ENCODE data around the gene TMPRSS9. TPM values are rescaled to one million over a fixed set of nuclear protein-coding genes. Genes with fewer than 3 reads are reported as not detected.

The TMPRSS9 gene
- total and polyA plus RNA-seq, 4 experiments from 2014 or later: not detected

DNA sequence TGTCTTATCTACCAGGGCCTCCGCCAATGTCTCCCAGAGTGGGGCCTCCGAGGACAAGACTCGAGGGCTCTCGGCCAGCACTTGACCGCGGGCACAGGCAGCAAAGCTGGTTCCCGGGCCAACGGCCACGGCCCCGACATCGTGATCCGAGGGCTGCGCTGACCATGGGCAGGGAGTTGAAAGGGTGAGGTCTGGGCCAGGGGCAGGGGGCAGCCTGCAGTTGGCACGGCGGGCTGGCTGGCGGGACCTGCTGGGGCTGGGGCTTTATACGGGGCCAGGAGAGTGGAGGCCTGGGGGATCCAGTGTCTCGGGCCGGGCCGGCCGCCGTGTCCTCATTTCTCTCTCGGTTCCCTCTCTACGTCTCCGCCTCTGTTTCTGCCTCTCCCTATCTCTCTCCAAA, 42.3 kb upstream of the TMPRSS9 start:
- no peaks in the 10 kb centered on the region for H3K36me3 ChIP-seq (ENCODE audit: insufficient read depth, low read length)
- no peak overlapping the region for H3K27ac ChIP-seq (ENCODE audit: low read depth, low read length)
- Mint-ChIP-seq H3K4me1 (peaks cover 0 to 2% (median 0%) of the 10 kb centered on the region in 4 donors), H3K4me3 (no peak overlapping the region), H3K9me3 (peaks cover 0 to 25% (median 15%) of the 10 kb centered on the region in 8 donors), H3K27me3 (peaks cover 11 to 16% of the 10 kb centered on the region in 2 donors), H3K27ac (no peak overlapping the region), H3K36me3 (peaks cover 4% of the 10 kb centered on the region in 2 donors)
- ChIA-PET CTCF (ENCODE audit: partially characterized antibody) (interaction anchor here (3.2 kb wide), 1 partner anchor 44 kb away, joined by 8 read pairs; no protein-coding TSS in a partner anchor), POLR2A (ENCODE audit: partially characterized antibody) (no interaction called here)
- no peak overlapping the region for H3K4me3 ChIP-seq (ENCODE audit: low read length in 2 of 2)
- H3K27me3 ChIP-seq (ENCODE audit: insufficient read depth, low read length): peaks cover 4% of the 10 kb centered on the region
- H3K9me3 ChIP-seq (ENCODE audit: control insufficient read depth in 1 of 2, low read length in 2 of 2): no peaks in the 10 kb centered on the region
- intact Hi-C loops (cut with micrococcal nuclease): no loop called here
- H3K4me1 ChIP-seq (ENCODE audit: insufficient read depth, low read length): no peaks in the 10 kb centered on the region
- no peak for DNase-seq

DNA sequence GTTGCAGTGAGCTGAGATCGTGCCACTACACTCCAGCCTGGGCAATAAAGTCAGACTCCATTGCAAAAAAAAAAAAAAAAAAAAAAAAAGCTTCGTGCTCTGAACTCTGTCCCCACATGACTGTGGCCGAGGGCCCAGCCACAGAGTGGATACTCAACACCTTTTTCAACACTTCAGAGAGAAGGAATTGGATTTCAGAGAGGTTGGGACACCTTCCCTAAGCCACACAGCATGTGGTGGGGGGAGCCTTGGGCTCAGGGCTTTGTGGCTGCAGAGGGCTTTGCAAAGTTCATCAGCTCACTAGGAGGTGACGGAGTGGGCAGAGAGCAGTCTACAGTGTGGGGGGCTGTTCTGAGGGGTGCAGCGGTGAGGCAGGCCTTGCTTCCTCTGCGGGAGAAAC, 41.1 kb upstream of the TMPRSS9 start:
- intact Hi-C loops (cut with micrococcal nuclease): no loop called here
- POLR2A ChIA-PET (ENCODE audit: partially characterized antibody): interaction anchor here (0.6 kb wide), 1 partner anchor 18 kb away, joined by 3 read pairs; no protein-coding TSS in a partner anchor
- Histone ChIP-seq H3K4me1 (ENCODE audit: insufficient read depth, low read length) (no peaks in the 10 kb centered on the region), H3K4me3 (ENCODE audit: low read length in 2 of 2) (no peak overlapping the region), H3K9me3 (ENCODE audit: control insufficient read depth in 1 of 2, low read length in 2 of 2) (no peaks in the 10 kb centered on the region), H3K36me3 (ENCODE audit: insufficient read depth, low read length) (no peaks in the 10 kb centered on the region), H3K27ac (ENCODE audit: low read depth, low read length) (no peak overlapping the region), H3K27me3 (ENCODE audit: insufficient read depth, low read length) (no peaks in the 10 kb centered on the region)
- H3K27ac Mint-ChIP-seq: no peak overlapping the region
- H3K36me3 Mint-ChIP-seq: peaks cover 4 to 9% of the 10 kb centered on the region in 2 donors
- H3K27me3 Mint-ChIP-seq: peaks cover 3 to 9% of the 10 kb centered on the region in 2 donors
- H3K4me3 Mint-ChIP-seq: no peak overlapping the region
- CTCF ChIA-PET (ENCODE audit: partially characterized antibody): interaction anchor here (0.7 to 0.9 kb wide), 2 partner anchors 45 to 328 kb away, joined by 3 read pairs; no protein-coding TSS in a partner anchor
- H3K4me1 Mint-ChIP-seq: peaks cover 0 to 2% (median 0%) of the 10 kb centered on the region in 4 donors
- H3K9me3 Mint-ChIP-seq: peaks cover 0 to 25% (median 14%) of the 10 kb centered on the region in 8 donors
- no peak for DNase-seq

DNA sequence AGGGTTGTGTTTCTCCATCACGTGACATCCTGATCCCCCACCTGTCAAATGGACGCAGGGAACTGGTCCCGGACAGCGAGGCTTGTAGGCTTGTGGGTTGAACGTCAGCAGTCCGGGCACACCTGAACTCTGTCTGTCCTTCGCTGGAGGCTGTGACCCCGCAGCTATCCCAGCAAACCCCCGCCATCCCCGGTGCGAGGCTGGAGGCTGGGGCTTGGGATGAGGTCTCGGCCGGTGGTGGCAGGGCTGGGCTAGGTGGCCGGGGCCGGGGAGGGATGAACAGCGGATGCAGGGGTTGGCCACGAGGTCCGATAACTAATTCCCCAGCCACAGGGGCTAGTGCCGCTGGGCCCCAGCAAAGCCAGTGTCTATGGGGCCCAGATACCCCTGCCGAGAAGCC, 40.5 kb upstream of the TMPRSS9 start:
- intact Hi-C loops (cut with micrococcal nuclease): no loop called here
- Histone ChIP-seq H3K4me3 (ENCODE audit: low read length in 2 of 2) (no peak overlapping the region), H3K4me1 (ENCODE audit: insufficient read depth, low read length) (no peaks in the 10 kb centered on the region), H3K27ac (ENCODE audit: low read depth, low read length) (no peak overlapping the region), H3K27me3 (ENCODE audit: insufficient read depth, low read length) (no peaks in the 10 kb centered on the region), H3K9me3 (ENCODE audit: control insufficient read depth in 1 of 2, low read length in 2 of 2) (no peaks in the 10 kb centered on the region), H3K36me3 (ENCODE audit: insufficient read depth, low read length) (peaks cover 2% of the 10 kb centered on the region)
- DNase-seq: no peak
- ChIA-PET CTCF (ENCODE audit: partially characterized antibody) (interaction anchor here (0.7 kb wide), 1 partner anchor 328 kb away, joined by 3 read pairs; no protein-coding TSS in a partner anchor), POLR2A (ENCODE audit: partially characterized antibody) (no interaction called here)
- H3K9me3 Mint-ChIP-seq: peaks cover 0 to 19% (median 13%) of the 10 kb centered on the region in 8 donors
- peaks cover 2 to 4% of the 10 kb centered on the region in 2 donors for H3K27me3 Mint-ChIP-seq
- H3K27ac Mint-ChIP-seq: no peak overlapping the region
- H3K36me3 Mint-ChIP-seq: peaks cover 4 to 12% of the 10 kb centered on the region in 2 donors
- H3K4me1 Mint-ChIP-seq: peaks cover 0 to 2% (median 0%) of the 10 kb centered on the region in 4 donors
- no peak overlapping the region for H3K4me3 Mint-ChIP-seq

- Mint-ChIP-seq H3K27me3 (peaks cover 0 to under 1% of the 10 kb centered on the region in 2 donors), H3K27ac (no peak overlapping the region), H3K4me3 (no peak overlapping the region), H3K9me3 (peaks cover 0 to 14% (median 8%) of the 10 kb centered on the region in 8 donors), H3K4me1 (peaks cover 0 to 2% (median 0%) of the 10 kb centered on the region in 4 donors), H3K36me3 (peaks cover under 1 to 15% of the 10 kb centered on the region in 2 donors)
- Histone ChIP-seq H3K27ac (ENCODE audit: low read depth, low read length) (no peak overlapping the region), H3K27me3 (ENCODE audit: insufficient read depth, low read length) (no peaks in the 10 kb centered on the region), H3K4me3 (ENCODE audit: low read length in 2 of 2) (no peak overlapping the region), H3K9me3 (ENCODE audit: control insufficient read depth in 1 of 2, low read length in 2 of 2) (no peaks in the 10 kb centered on the region), H3K4me1 (ENCODE audit: insufficient read depth, low read length) (no peaks in the 10 kb centered on the region), H3K36me3 (ENCODE audit: insufficient read depth, low read length) (peaks cover 6% of the 10 kb centered on the region)
- intact Hi-C loops (cut with micrococcal nuclease): no loop called here
- POLR2A ChIA-PET (ENCODE audit: partially characterized antibody): no interaction called here
- DNase-seq: no peak
- CTCF ChIA-PET (ENCODE audit: partially characterized antibody): no interaction called here
Measured at GRCh38 chr19:2320049-2320448, 40.0 kb upstream of the TMPRSS9 start.

GRCh38 chr19:2320939-2321338, 39.1 kb upstream of the TMPRSS9 start:
- Histone ChIP-seq H3K27ac (ENCODE audit: low read depth, low read length) (no peak overlapping the region), H3K9me3 (ENCODE audit: control insufficient read depth in 1 of 2, low read length in 2 of 2) (no peaks in the 10 kb centered on the region)
- H3K27ac Mint-ChIP-seq: no peak overlapping the region

DNA sequence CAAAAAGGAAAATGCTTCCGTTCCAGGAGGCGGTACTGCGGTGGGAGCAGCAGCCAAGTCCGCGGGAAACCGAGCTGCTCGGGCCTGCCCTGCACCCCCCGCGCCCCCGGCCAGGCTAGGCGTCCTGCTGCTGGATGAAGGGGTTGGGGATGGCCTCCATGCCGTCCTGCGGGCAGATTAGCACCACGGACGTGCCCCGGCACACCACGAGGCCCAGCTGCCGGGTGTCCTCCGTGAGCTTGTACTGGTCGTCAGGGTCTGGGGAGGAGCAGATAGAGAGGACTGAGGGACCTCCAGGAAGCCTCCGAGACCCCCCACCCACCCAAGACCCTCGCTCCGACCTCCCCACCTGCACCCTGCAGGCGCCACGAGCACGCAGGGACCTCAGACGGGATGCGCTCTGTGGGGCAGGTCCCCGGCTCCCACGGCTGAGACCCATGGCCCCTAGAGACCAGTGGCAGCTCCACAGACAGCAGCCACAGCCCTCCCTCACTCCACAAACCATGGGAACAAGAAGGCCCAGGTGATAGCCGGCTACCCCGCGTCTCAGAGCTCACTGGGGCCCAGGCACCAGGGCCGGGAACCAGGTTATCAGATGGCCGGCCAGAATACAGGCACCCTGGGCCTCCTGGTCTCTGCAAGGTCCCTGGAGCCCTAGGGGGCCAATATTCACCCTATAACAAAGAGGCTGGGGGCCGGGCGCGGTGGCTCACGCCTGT, 38.3 kb upstream of the TMPRSS9 start:
- peaks cover 6 to 23% of the 10 kb centered on the region in 2 donors for H3K36me3 Mint-ChIP-seq
- CTCF ChIA-PET (ENCODE audit: partially characterized antibody): no interaction called here

More at GRCh38 chr19:2320939-2321338, 39.1 kb upstream of the TMPRSS9 start:
- ChIA-PET POLR2A (ENCODE audit: partially characterized antibody) (interaction anchor here (0.6 kb wide), 1 partner anchor 129 kb away, joined by 4 read pairs; no protein-coding TSS in a partner anchor), CTCF (ENCODE audit: partially characterized antibody) (no interaction called here)
- Mint-ChIP-seq H3K27me3 (no peaks in the 10 kb centered on the region), H3K9me3 (peaks cover 0 to 5% (median under 1%) of the 10 kb centered on the region in 8 donors), H3K36me3 (peaks cover 4 to 21% of the 10 kb centered on the region in 2 donors), H3K4me1 (peaks cover 3 to 5% (median 3%) of the 10 kb centered on the region in 4 donors), H3K4me3 (no peak overlapping the region)
- intact Hi-C loops (cut with micrococcal nuclease): no loop called here
- Histone ChIP-seq H3K27me3 (ENCODE audit: insufficient read depth, low read length) (no peaks in the 10 kb centered on the region), H3K36me3 (ENCODE audit: insufficient read depth, low read length) (peaks cover 6% of the 10 kb centered on the region), H3K4me3 (ENCODE audit: low read length in 2 of 2) (no peak overlapping the region), H3K4me1 (ENCODE audit: insufficient read depth, low read length) (peaks cover 4% of the 10 kb centered on the region)
- no peak for DNase-seq

DNA sequence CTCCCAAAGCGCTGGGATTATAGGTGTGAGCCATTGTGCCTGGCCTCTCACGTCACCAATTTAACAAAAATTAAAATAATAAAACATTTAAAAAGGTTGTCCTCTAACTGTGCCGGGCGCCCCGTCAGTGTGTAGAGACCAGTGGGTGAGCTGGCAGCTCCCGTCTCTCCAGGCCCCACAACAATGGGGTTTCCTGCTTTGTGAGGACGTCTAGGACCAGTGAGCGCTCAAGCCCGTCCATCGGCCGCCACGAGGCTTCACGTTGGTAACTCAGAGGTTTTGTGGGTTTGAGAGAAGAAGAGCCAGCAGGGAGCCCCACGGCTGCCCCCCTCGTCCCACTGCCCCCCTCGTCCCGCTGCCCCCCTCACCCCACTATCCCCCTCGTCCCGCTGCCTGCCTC, 36.4 kb upstream of the TMPRSS9 start:
- H3K4me3 ChIP-seq (ENCODE audit: low read length in 2 of 2): no peak overlapping the region
- H3K36me3 ChIP-seq (ENCODE audit: insufficient read depth, low read length): peaks cover 6% of the 10 kb centered on the region
- Mint-ChIP-seq H3K27ac (no peak overlapping the region), H3K36me3 (peaks cover 10 to 33% of the 10 kb centered on the region in 2 donors), H3K9me3 (peaks cover 0 to 2% (median 0%) of the 10 kb centered on the region in 8 donors), H3K4me1 (peaks cover 12 to 30% (median 24%) of the 10 kb centered on the region in 4 donors), H3K4me3 (no peak overlapping the region), H3K27me3 (no peaks in the 10 kb centered on the region)
- peaks cover 22% of the 10 kb centered on the region for H3K4me1 ChIP-seq (ENCODE audit: insufficient read depth, low read length)
- POLR2A ChIA-PET (ENCODE audit: partially characterized antibody): no interaction called here
- no peaks in the 10 kb centered on the region for H3K9me3 ChIP-seq (ENCODE audit: control insufficient read depth in 1 of 2, low read length in 2 of 2)
- CTCF ChIA-PET (ENCODE audit: partially characterized antibody): no interaction called here
- H3K27me3 ChIP-seq (ENCODE audit: insufficient read depth, low read length): no peaks in the 10 kb centered on the region
- intact Hi-C loops (cut with micrococcal nuclease): no loop called here
- no peak overlapping the region for H3K27ac ChIP-seq (ENCODE audit: low read depth, low read length)
- DNase-seq: peak in 1 of 5 donors; percentile 30

More for the DNA sequence above, 38.3 kb upstream of the TMPRSS9 start:
- peaks cover 6% of the 10 kb centered on the region for H3K36me3 ChIP-seq (ENCODE audit: insufficient read depth, low read length)
- H3K4me3 Mint-ChIP-seq: no peak overlapping the region
- POLR2A ChIA-PET (ENCODE audit: partially characterized antibody): interaction anchor here (1.2 kb wide), 1 partner anchor 11 kb away, joined by 3 read pairs; no protein-coding TSS in a partner anchor
- H3K9me3 ChIP-seq (ENCODE audit: control insufficient read depth in 1 of 2, low read length in 2 of 2): no peaks in the 10 kb centered on the region
- peak in 1 of 5 donors; percentile 26 for DNase-seq
- no peak overlapping the region for H3K27ac Mint-ChIP-seq
- peaks cover 0 to 2% (median 0%) of the 10 kb centered on the region in 8 donors for H3K9me3 Mint-ChIP-seq
- H3K27me3 Mint-ChIP-seq: no peaks in the 10 kb centered on the region
- intact Hi-C loops (cut with micrococcal nuclease): no loop called here
- no peak overlapping the region for H3K4me3 ChIP-seq (ENCODE audit: low read length in 2 of 2)
- H3K27me3 ChIP-seq (ENCODE audit: insufficient read depth, low read length): no peaks in the 10 kb centered on the region
- H3K4me1 ChIP-seq (ENCODE audit: insufficient read depth, low read length): peaks cover 10% of the 10 kb centered on the region
- H3K27ac ChIP-seq (ENCODE audit: low read depth, low read length): no peak overlapping the region
- H3K4me1 Mint-ChIP-seq: peaks cover 5 to 12% (median 8%) of the 10 kb centered on the region in 4 donors

All from CD4-positive, alpha-beta memory T cell (primary cell).